SK-N-SH (cell line): ENCODE measurements around the gene MAP4K3.

ENCODE experiments used
- EP300 ChIP-seq, 2 experiments: IDR thresholded peaks; 2 replicates each; pipeline versions ENCODE4 v1.4.0 to v1.6.1; 2012; ENCODE audit warnings: borderline replicate concordance in 1 of 2, low read depth in 1 of 2, low read length in 1 of 2
- EZH2phosphoT487 ChIP-seq: fragments of 200-600 bp; sonication (generic); IDR thresholded peaks from 2 replicates; pipeline ENCODE4 v1.6.1; 2017; ENCODE audit warnings: low read depth, mixed run types, mild to moderate bottlenecking, antibody characterized with exemption, moderate library complexity, borderline replicate concordance
- FOXM1 ChIP-seq: IDR thresholded peaks from 2 replicates; pipeline ENCODE4 v1.4.0; 2012; ENCODE audit warnings: low read depth, mild to moderate bottlenecking
- JUND ChIP-seq: IDR thresholded peaks from 2 replicates; pipeline ENCODE4 v1.4.0; 2012
- POLR2AphosphoS5 ChIP-seq: IDR thresholded peaks from 2 replicates; pipeline ENCODE4 v1.6.1; 2012; ENCODE audit warnings: low read depth, low read length
- RFX5 ChIP-seq: IDR thresholded peaks from 2 replicates; pipeline ENCODE4 v1.6.1; 2012; ENCODE audit warnings: mild to moderate bottlenecking, improper control_type of control experiment, low read length
- TEAD4 ChIP-seq: IDR thresholded peaks from 2 replicates; pipeline ENCODE4 v1.4.0; 2012; ENCODE audit warnings: mild to moderate bottlenecking, borderline replicate concordance; ENCODE audit not compliant: insufficient read depth
- YY1 ChIP-seq: IDR thresholded peaks from 2 replicates; pipeline ENCODE4 v1.4.0; 2012; ENCODE audit warnings: low read depth, mild to moderate bottlenecking
- TF ChIP-seq, protein P1 (sequence below): fragments of 200-600 bp; sonication (generic); IDR thresholded peaks from 2 replicates; pipeline ENCODE4 v1.6.1; 2017; ENCODE audit warnings: antibody characterized with exemption, mild to moderate bottlenecking, moderate library complexity
- TF ChIP-seq, protein P2 (sequence below): IDR thresholded peaks from 2 replicates; pipeline ENCODE4 v1.6.1; 2012; ENCODE audit warnings: mild to moderate bottlenecking, low read depth, low read length, moderate library complexity

DNA sequence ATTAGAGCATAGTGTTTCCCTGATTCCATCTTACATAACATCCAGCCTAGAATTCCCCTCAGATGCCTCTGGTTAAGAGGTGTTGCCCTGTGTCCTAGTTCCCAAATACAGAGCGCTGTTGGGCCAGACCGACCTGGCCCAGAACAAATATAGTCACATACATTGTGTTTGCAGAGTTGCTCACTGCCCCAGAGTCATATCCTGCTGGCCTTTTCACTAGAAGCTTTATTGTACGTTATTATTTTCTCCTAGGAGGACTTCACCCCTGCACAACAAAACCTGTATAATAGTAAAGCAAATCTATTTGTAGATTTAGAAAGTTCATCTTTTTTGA, 11.1 kb upstream of the MAP4K3 start:
- TF ChIP-seq, protein P1, sequence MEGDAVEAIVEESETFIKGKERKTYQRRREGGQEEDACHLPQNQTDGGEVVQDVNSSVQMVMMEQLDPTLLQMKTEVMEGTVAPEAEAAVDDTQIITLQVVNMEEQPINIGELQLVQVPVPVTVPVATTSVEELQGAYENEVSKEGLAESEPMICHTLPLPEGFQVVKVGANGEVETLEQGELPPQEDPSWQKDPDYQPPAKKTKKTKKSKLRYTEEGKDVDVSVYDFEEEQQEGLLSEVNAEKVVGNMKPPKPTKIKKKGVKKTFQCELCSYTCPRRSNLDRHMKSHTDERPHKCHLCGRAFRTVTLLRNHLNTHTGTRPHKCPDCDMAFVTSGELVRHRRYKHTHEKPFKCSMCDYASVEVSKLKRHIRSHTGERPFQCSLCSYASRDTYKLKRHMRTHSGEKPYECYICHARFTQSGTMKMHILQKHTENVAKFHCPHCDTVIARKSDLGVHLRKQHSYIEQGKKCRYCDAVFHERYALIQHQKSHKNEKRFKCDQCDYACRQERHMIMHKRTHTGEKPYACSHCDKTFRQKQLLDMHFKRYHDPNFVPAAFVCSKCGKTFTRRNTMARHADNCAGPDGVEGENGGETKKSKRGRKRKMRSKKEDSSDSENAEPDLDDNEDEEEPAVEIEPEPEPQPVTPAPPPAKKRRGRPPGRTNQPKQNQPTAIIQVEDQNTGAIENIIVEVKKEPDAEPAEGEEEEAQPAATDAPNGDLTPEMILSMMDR: no peak
- TF ChIP-seq EP300 (IDR thresholded peaks at IDR 0.05; ENCODE audit: borderline replicate concordance in 1 of 2, low read depth in 1 of 2, low read length in 1 of 2): no peak
- TF ChIP-seq JUND: no peak
- no peak for TF ChIP-seq POLR2AphosphoS5
- no peak for TF ChIP-seq FOXM1
- TF ChIP-seq YY1: no peak
- TF ChIP-seq RFX5: no peak
- TF ChIP-seq TEAD4: no peak
- TF ChIP-seq, protein P2, sequence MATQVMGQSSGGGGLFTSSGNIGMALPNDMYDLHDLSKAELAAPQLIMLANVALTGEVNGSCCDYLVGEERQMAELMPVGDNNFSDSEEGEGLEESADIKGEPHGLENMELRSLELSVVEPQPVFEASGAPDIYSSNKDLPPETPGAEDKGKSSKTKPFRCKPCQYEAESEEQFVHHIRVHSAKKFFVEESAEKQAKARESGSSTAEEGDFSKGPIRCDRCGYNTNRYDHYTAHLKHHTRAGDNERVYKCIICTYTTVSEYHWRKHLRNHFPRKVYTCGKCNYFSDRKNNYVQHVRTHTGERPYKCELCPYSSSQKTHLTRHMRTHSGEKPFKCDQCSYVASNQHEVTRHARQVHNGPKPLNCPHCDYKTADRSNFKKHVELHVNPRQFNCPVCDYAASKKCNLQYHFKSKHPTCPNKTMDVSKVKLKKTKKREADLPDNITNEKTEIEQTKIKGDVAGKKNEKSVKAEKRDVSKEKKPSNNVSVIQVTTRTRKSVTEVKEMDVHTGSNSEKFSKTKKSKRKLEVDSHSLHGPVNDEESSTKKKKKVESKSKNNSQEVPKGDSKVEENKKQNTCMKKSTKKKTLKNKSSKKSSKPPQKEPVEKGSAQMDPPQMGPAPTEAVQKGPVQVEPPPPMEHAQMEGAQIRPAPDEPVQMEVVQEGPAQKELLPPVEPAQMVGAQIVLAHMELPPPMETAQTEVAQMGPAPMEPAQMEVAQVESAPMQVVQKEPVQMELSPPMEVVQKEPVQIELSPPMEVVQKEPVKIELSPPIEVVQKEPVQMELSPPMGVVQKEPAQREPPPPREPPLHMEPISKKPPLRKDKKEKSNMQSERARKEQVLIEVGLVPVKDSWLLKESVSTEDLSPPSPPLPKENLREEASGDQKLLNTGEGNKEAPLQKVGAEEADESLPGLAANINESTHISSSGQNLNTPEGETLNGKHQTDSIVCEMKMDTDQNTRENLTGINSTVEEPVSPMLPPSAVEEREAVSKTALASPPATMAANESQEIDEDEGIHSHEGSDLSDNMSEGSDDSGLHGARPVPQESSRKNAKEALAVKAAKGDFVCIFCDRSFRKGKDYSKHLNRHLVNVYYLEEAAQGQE: no peak
- no peak for TF ChIP-seq EZH2phosphoT487
